ENCODE measurements around the gene CELF1. TPM values are rescaled to one million over a fixed set of nuclear protein-coding genes. Genes with fewer than 3 reads are reported as not detected.

The CELF1 gene
- total RNA-seq, 1 donor, result 128 TPM

DNA sequence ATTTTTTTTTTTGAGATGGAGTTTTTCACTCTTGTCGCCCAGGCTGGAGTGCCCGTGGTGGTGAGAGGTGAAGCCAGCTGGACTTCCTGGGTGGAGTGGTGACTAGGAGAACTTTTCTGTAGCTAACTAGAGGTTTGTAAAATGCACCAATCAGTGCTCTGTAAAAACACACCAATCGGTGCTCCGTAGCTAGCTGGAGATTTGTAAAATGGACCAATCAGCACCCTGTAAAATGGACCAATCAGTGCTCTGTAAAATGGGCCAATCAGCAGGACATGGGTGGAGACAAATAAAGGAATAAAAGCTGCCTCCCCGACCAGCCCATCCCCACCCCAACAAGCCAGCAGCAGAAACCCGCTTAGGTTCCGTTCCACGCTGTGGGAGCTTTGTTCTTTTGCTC lies 99.6 kb downstream of the CELF1 start:
- DNase-seq (ENCODE audit: low read depth), result no peak
- TF ChIP-seq CTCF (IDR thresholded peaks at IDR 0.05; ENCODE audit: insufficient read depth, low read depth, low read length), result no peak
- H3K4me3 ChIP-seq (ENCODE audit: low read depth, low read length), result no peak overlapping the region

DNA sequence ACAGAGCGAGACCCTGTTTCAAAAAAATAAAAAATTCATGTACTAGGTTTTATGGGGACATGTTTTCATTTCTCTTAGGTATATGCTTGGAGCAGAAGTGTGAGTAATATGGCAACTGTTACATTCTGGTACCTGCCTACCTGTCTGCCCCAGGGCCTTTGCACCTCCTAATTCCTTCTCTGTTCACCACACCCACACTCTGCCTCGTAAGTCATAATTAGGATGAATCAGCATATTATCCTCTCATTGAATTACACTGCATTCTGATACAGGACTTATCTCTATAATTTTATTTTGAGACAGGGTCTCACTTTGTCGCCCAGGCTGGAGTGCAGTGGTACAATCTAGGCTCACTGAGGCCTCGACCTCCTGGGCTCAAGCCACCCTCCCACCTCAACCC lies 100.9 kb downstream of the CELF1 start:
- DNase-seq (ENCODE audit: low read depth), result no peak
- no peak for TF ChIP-seq CTCF (IDR thresholded peaks at IDR 0.05; ENCODE audit: insufficient read depth, low read depth, low read length)
- H3K4me3 ChIP-seq (ENCODE audit: low read depth, low read length), result no peak overlapping the region

DNA sequence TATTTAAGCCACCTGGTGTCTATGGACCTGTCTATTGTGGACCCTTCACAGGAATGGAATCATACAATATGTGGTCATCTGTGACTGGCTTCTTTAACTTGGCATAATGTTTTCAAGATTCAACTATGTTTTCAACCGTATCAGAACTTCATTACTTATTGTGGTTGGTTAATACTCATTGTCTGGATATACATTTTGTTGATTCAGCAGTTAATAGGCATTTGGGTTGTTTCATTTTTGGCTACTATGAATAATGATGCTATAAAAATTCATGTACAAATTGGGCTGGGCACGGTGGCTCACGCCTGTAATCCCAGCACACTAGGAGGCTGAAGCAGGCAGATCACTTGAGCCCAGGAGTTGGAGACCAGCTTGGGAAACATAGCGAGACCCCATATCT lies 101.5 kb downstream of the CELF1 start:
- no peak overlapping the region for H3K4me3 ChIP-seq (ENCODE audit: low read depth, low read length)
- TF ChIP-seq CTCF (IDR thresholded peaks at IDR 0.05; ENCODE audit: insufficient read depth, low read depth, low read length), result no peak
- no peak for DNase-seq (ENCODE audit: low read depth)

DNA sequence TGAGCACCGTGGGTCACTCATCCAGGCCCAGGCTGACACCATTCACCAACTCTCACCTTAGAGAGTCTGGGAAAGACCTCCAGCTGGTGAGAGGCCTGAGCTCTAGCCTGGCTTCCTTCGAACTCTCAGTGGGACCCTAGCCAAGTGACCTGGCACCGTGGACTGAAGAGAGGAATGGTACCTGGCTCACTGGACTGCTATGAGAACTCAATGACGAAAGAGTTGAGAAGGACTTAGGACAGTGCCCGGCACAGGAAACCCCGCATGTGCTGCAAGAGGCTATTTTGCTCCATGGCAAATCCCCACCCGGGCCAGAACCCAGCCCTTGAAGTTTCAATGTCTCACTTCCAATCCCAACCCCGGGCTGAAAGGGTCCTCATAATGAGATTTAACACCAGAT lies 103.4 kb downstream of the CELF1 start:
- no peak for TF ChIP-seq CTCF (IDR thresholded peaks at IDR 0.05; ENCODE audit: insufficient read depth, low read depth, low read length)
- DNase-seq (ENCODE audit: low read depth), result no peak
- no peak overlapping the region for H3K4me3 ChIP-seq (ENCODE audit: low read depth, low read length)

DNA sequence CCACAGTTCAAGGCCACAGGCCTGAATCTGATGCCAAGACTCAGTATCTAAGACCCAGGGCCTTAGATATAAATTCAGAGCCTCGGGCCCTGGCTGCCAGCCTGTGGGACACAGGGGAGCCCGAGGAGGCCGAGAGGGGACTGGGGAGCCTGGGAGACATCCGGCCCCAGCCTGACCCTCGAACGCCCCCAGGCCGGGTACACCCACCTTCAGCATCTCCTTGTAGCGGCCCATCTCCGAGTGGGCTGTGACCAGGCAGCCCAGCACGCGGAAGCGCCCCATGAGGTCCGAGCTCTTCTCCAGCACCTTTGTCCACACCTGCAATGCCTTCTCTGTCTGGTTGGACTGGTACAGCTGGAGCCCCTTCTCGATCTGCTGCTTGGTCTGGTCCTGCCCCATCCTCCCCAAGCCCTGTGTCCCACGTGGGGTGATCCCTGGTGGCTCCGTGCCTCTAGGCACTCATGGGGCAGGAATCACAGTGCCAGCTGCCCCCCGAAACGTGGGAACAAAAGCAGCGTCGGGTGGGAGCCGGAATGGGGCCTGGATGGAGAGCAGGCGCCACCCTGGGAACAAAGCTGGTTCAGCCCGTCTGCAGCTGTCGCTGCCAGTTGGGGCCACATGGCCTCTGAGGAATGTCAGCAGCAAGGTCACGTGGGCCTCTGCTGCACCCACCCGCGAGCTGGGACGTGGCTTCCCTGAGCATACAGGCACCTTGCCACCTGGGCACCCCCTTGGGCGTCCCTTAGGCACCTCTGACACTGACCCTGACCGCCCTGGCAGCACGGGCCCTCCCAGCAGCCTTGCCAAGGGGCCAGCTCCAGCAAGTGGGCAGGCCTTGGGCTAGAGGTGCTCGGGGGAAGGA lies 104.1 kb downstream of the CELF1 start, which contains the start of gene RAPSN:
Gene RAPSN, minus strand, starts transcription at position 571 of the 862 bp plus-strand sequence. Its CDS starts 172 bp downstream, at position 399.
- DNase-seq (ENCODE audit: low read depth), result no peak
- TF ChIP-seq CTCF (IDR thresholded peaks at IDR 0.05; ENCODE audit: insufficient read depth, low read depth, low read length), result no peak
- H3K4me3 ChIP-seq (ENCODE audit: low read depth, low read length), result no peak within 1 kb of the TSS

DNA sequence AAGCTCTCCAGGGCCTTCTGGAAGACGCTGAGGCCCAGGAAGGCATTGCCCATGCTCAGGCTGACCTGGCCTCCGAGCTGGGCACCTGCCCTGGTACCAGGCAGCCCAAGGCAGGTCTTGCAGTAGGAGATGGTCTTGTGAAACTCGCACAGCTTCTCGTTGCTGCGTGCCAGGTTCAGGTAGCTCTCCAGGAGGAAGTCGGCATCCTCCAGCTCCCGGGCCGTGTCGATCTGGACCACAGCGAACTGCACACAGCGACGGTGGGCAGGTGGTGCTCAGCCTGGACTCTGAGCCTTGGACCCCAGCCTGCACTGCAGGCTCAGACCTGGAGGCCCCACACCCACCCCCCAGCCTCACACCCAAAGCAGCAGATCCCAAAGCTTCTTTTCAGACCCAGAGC lies 105.0 kb downstream of the CELF1 start:
- no peak for DNase-seq (ENCODE audit: low read depth)
- no peak for TF ChIP-seq CTCF (IDR thresholded peaks at IDR 0.05; ENCODE audit: insufficient read depth, low read depth, low read length)
- H3K4me3 ChIP-seq (ENCODE audit: low read depth, low read length), result no peak overlapping the region
